ENCODE measurements around the gene OR5AN1.
"Not testable (repeated sequence)": the region's sequence is repeated elsewhere in the genome, so short reads cannot be mapped to it uniquely, and the experiment has no call there.

Gene OR5AN1

DNA sequence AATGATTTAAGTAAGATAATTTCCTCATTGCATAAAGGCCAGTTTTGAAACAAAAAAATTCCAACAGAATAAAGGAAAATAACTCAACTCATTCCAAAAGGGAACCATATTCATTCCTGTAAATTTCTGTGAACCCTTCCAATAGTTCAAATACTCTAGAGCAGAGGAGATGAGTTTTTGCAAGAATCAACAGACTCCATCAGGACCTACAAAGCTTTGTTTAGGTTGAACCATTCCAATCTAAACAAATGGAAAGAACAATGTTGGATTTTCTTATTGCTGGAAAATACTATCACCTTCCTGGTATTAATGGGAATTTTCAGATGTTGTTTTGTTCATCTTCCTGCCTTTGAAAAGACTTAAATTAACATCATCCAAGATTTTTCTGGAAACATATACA, 21.8 kb upstream of the OR5AN1 start:
- Histone ChIP-seq H3K9me2 (replicated peaks; ENCODE audit: insufficient read depth, low read length) (0 out of 2 replicates have a peak, but pooled peaks cover 3% of the 10 kb centered on the region), H3K36me3 (ENCODE audit: low read length) (no peaks in the 10 kb centered on the region), H3K9me3 (ENCODE audit: insufficient read depth, low read length) (peaks cover 5% of the 10 kb centered on the region; the same call in 1 of the 2 replicates), H3K9ac (ENCODE audit: low read length) (no peak overlapping the region), H3K4me3 (ENCODE audit: insufficient read depth, low read length, poor library complexity, severe bottlenecking) (no peak overlapping the region), H3K79me2 (ENCODE audit: insufficient read depth, low read length) (no peaks in the 10 kb centered on the region), H4K20me1 (ENCODE audit: low read depth, low read length) (no peaks in the 10 kb centered on the region), H3F3A (ENCODE audit: insufficient read depth) (no peaks in the 10 kb centered on the region), H3K27ac (ENCODE audit: low read depth, low read length) (no peak overlapping the region), H2AFZ (ENCODE audit: low read depth, low read length, severe bottlenecking) (no peak overlapping the region), H3K27me3 (ENCODE audit: low read length) (no peaks in the 10 kb centered on the region), H3K4me2 (ENCODE audit: low read depth, low read length, poor library complexity, severe bottlenecking) (no peak overlapping the region)
- TF ChIP-seq EZH2phosphoT487 (conservative IDR thresholded peaks at IDR 0.05; ENCODE audit: low read length) = no peak
- TF ChIP-seq, protein P1, sequence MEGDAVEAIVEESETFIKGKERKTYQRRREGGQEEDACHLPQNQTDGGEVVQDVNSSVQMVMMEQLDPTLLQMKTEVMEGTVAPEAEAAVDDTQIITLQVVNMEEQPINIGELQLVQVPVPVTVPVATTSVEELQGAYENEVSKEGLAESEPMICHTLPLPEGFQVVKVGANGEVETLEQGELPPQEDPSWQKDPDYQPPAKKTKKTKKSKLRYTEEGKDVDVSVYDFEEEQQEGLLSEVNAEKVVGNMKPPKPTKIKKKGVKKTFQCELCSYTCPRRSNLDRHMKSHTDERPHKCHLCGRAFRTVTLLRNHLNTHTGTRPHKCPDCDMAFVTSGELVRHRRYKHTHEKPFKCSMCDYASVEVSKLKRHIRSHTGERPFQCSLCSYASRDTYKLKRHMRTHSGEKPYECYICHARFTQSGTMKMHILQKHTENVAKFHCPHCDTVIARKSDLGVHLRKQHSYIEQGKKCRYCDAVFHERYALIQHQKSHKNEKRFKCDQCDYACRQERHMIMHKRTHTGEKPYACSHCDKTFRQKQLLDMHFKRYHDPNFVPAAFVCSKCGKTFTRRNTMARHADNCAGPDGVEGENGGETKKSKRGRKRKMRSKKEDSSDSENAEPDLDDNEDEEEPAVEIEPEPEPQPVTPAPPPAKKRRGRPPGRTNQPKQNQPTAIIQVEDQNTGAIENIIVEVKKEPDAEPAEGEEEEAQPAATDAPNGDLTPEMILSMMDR (IDR thresholded peaks at IDR 0.05; ENCODE audit: insufficient read depth, low read length, poor library complexity, severe bottlenecking) = no peak

DNA sequence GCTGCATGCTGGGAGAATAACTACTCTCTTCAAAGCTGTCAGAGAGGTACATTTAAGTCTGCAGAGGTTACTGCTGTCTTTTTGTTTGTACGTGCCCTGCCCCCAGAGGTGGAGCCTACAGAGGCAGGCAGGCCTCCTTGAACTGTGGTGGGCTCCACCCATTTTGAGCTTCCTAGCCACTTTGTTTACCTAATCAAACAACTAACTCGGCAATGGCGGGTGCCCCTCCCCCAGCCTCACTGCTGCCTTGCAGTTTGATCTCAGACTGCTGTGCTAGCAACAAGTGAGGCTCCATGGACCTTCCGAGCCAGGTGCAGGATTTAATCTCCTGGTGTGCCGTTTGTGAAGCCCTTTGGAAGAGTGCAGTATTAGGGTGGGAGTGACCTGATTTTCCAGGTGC, 9.0 kb upstream of the OR5AN1 start:
- H3K27me3 ChIP-seq (ENCODE audit: low read length) = not testable (repeated sequence)

DNA sequence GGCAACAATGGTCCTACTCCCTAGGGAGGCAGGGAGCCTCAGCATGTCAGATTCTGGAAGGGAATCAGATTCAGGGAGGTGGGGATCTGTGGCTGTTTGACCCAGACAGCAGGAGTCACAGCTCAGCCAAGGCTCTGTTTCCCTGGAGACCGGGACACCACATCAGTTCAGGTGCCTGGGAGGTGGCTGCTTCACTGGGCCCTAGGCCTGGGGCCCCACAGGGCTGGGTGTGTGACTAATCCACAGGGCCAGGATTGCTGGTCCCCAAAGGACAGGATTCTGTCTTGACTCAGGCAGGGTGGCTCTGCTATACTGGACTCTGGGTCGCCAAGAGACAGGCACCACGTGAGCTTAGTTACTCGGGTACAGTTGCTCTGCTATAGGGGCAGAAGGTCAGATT, 3.5 kb upstream of the OR5AN1 start:
- Histone ChIP-seq H4K20me1 (ENCODE audit: low read depth, low read length) (no peaks in the 10 kb centered on the region), H3K9ac (ENCODE audit: low read length) (no peak overlapping the region), H3K4me3 (ENCODE audit: insufficient read depth, low read length, poor library complexity, severe bottlenecking) (no peak overlapping the region), H3F3A (ENCODE audit: insufficient read depth) (no peaks in the 10 kb centered on the region), H3K27me3 (ENCODE audit: low read length) (no peaks in the 10 kb centered on the region), H3K27ac (ENCODE audit: low read depth, low read length) (no peak overlapping the region), H3K36me3 (ENCODE audit: low read length) (no peaks in the 10 kb centered on the region), H3K79me2 (ENCODE audit: insufficient read depth, low read length) (no peaks in the 10 kb centered on the region), H3K4me2 (ENCODE audit: low read depth, low read length, poor library complexity, severe bottlenecking) (no peak overlapping the region), H3K9me2 (replicated peaks; ENCODE audit: insufficient read depth, low read length) (no peaks in the 10 kb centered on the region), H3K9me3 (ENCODE audit: insufficient read depth, low read length) (no peaks in the 10 kb centered on the region), H2AFZ (ENCODE audit: low read depth, low read length, severe bottlenecking) (no peak overlapping the region)
- TF ChIP-seq, protein P1 (IDR thresholded peaks at IDR 0.05; ENCODE audit: insufficient read depth, low read length, poor library complexity, severe bottlenecking) = no peak
- no peak for TF ChIP-seq EZH2phosphoT487 (conservative IDR thresholded peaks at IDR 0.05; ENCODE audit: low read length)

More for the DNA sequence above, 9.0 kb upstream of the OR5AN1 start:
- H3K79me2 ChIP-seq (ENCODE audit: insufficient read depth, low read length); H3K9ac ChIP-seq (ENCODE audit: low read length); H3K9me2 ChIP-seq (replicated peaks; ENCODE audit: insufficient read depth, low read length); H3F3A ChIP-seq (ENCODE audit: insufficient read depth); H3K4me3 ChIP-seq (ENCODE audit: insufficient read depth, low read length, poor library complexity, severe bottlenecking); H3K4me2 ChIP-seq (ENCODE audit: low read depth, low read length, poor library complexity, severe bottlenecking); H3K36me3 ChIP-seq (ENCODE audit: low read length); H2AFZ ChIP-seq (ENCODE audit: low read depth, low read length, severe bottlenecking); H4K20me1 ChIP-seq (ENCODE audit: low read depth, low read length); H3K27ac ChIP-seq (ENCODE audit: low read depth, low read length); H3K9me3 ChIP-seq (ENCODE audit: insufficient read depth, low read length): not testable (repeated sequence)

DNA sequence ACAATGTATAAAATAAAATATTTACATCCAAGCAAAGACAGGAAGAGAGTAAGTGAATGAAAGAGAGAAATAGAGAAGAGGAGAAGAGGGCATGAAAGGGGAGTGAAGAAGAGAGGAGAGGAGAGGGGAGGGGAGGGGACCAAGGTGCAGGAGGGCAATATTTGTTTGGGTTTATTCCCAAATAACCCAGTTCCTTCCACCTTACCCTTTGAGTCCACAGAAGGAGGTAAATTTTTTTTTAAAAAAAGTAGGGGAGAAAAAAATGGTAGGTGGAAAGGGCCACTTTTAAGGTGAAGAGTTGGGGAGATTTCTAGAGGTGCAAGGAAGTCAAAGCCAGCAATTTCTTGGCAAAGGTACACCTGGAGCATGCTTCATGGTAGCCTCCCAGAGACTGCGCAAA, 2.1 kb upstream of the OR5AN1 start:
- H4K20me1 ChIP-seq (ENCODE audit: low read depth, low read length) = no peaks in the 10 kb centered on the region
- H3K9ac ChIP-seq (ENCODE audit: low read length) = no peak overlapping the region
- no peaks in the 10 kb centered on the region for H3K9me2 ChIP-seq (replicated peaks; ENCODE audit: insufficient read depth, low read length)
- H3K27ac ChIP-seq (ENCODE audit: low read depth, low read length) = no peak overlapping the region
- no peaks in the 10 kb centered on the region for H3F3A ChIP-seq (ENCODE audit: insufficient read depth)
- no peaks in the 10 kb centered on the region for H3K27me3 ChIP-seq (ENCODE audit: low read length)
- H3K4me3 ChIP-seq (ENCODE audit: insufficient read depth, low read length, poor library complexity, severe bottlenecking) = no peak overlapping the region
- TF ChIP-seq, protein P1 (IDR thresholded peaks at IDR 0.05; ENCODE audit: insufficient read depth, low read length, poor library complexity, severe bottlenecking) = no peak
- no peak for TF ChIP-seq EZH2phosphoT487 (conservative IDR thresholded peaks at IDR 0.05; ENCODE audit: low read length)
- H3K79me2 ChIP-seq (ENCODE audit: insufficient read depth, low read length) = no peaks in the 10 kb centered on the region
- H3K4me2 ChIP-seq (ENCODE audit: low read depth, low read length, poor library complexity, severe bottlenecking) = no peak overlapping the region
- H2AFZ ChIP-seq (ENCODE audit: low read depth, low read length, severe bottlenecking) = no peak overlapping the region
- no peaks in the 10 kb centered on the region for H3K9me3 ChIP-seq (ENCODE audit: insufficient read depth, low read length)
- no peaks in the 10 kb centered on the region for H3K36me3 ChIP-seq (ENCODE audit: low read length)
